DOHH2 (cell line): ENCODE results near the gene NTMT1.

Experiments used
- H3F3A ChIP-seq: fragments of 200-600 bp; sonication (generic), shearing (Covaris generic); 2 replicates; pipeline ENCODE4 v1.6.0; 2016; ENCODE audit warnings: antibody characterized with exemption, mild to moderate bottlenecking; ENCODE audit not compliant: control insufficient read depth, insufficient read depth
- H3K27ac ChIP-seq: fragments of 200-600 bp; sonication (generic); 2 replicates; pipeline ENCODE4 v1.5.1; 2014; ENCODE audit warnings: low read depth, mild to moderate bottlenecking, low read length, moderate library complexity
- H3K27me3 ChIP-seq: fragments of 200-600 bp; sonication (generic); 2 replicates; pipeline ENCODE4 v1.6.1; 2014; ENCODE audit warnings: mild to moderate bottlenecking, low read length, mixed read lengths; ENCODE audit not compliant: control insufficient read depth
- H3K36me3 ChIP-seq: fragments of 200-600 bp; sonication (generic); 2 replicates; pipeline ENCODE4 v1.6.1; 2014; ENCODE audit warnings: mild to moderate bottlenecking, low read length, moderate library complexity, mixed read lengths; ENCODE audit not compliant: control insufficient read depth
- H3K4me1 ChIP-seq: fragments of 200-600 bp; sonication (generic); 2 replicates; pipeline ENCODE4 v1.6.1; 2014; ENCODE audit warnings: mild to moderate bottlenecking, low read length, mixed read lengths; ENCODE audit not compliant: control insufficient read depth
- H3K4me2 ChIP-seq: fragments of 200-600 bp; sonication (generic); 2 replicates; pipeline ENCODE4 v1.6.0; 2014; ENCODE audit warnings: mild to moderate bottlenecking, low read length, moderate library complexity
- H3K4me3 ChIP-seq: fragments of 200-600 bp; sonication (generic); 2 replicates; pipeline ENCODE4 v1.5.1; 2014; ENCODE audit warnings: mild to moderate bottlenecking, low read length, mixed read lengths
- H3K79me2 ChIP-seq: fragments of 200-600 bp; sonication (generic); 2 replicates; pipeline ENCODE4 v1.6.1; 2014; ENCODE audit warnings: mild to moderate bottlenecking, low read length, mixed read lengths; ENCODE audit not compliant: control insufficient read depth
- H3K9me2 ChIP-seq: fragments of 200-600 bp; sonication (generic); replicated peaks from 2 replicates; pipeline ENCODE4 v1.6.1; 2014; ENCODE audit warnings: mild to moderate bottlenecking, low read length, mixed read lengths; ENCODE audit not compliant: control insufficient read depth
- H3K9me3 ChIP-seq: fragments of 200-600 bp; sonication (generic); 2 replicates; pipeline ENCODE4 v1.6.1; 2014; ENCODE audit warnings: antibody characterized with exemption, low read length, mixed read lengths; ENCODE audit not compliant: control insufficient read depth, insufficient read depth
- H4K20me1 ChIP-seq: fragments of 200-600 bp; sonication (generic); 2 replicates; pipeline ENCODE4 v1.6.0; 2014; ENCODE audit warnings: low read depth, mild to moderate bottlenecking, antibody characterized with exemption, low read length, moderate library complexity; ENCODE audit not compliant: control insufficient read depth, insufficient read depth
- CTCF ChIP-seq: fragments of 200-600 bp; sonication (generic); IDR thresholded peaks from one replicate; pipeline ENCODE4 v1.5.1; 2014; ENCODE audit warnings: antibody characterized with exemption, mild to moderate bottlenecking, low read depth, low read length; ENCODE audit not compliant: poor library complexity, severe bottlenecking
- EZH2phosphoT487 ChIP-seq: fragments of 200-600 bp; sonication (generic); IDR thresholded peaks from 2 replicates; pipeline ENCODE4 v1.6.1; 2017; ENCODE audit warnings: borderline replicate concordance, mild to moderate bottlenecking, antibody characterized with exemption, low read length, moderate library complexity, mixed read lengths

Gene NTMT1

GRCh38 chr9:129613520-129614175 lies 12.3 kb upstream of the NTMT1 start:
- Histone ChIP-seq H3K27me3 (peaks cover 23% of the 10 kb centered on the region), H4K20me1 (no peaks in the 10 kb centered on the region), H3K9me3 (no peaks in the 10 kb centered on the region), H3K4me2 (no peak overlapping the region), H3K9me2 (no peaks in the 10 kb centered on the region), H3K36me3 (no peaks in the 10 kb centered on the region), H3K79me2 (no peaks in the 10 kb centered on the region), H3K4me3 (no peak overlapping the region), H3K27ac (no peak overlapping the region), H3K4me1 (peaks cover 13% of the 10 kb centered on the region), H3F3A (no peaks in the 10 kb centered on the region)
- no peak for TF ChIP-seq CTCF
- no peak for TF ChIP-seq EZH2phosphoT487

GRCh38 chr9:129614932-129615331 lies 11.0 kb upstream of the NTMT1 start:
- Histone ChIP-seq H3K4me2 (no peak overlapping the region), H3K4me3 (no peak overlapping the region), H3K27me3 (peaks cover 26% of the 10 kb centered on the region), H3K9me2 (no peaks in the 10 kb centered on the region), H3K36me3 (no peaks in the 10 kb centered on the region), H4K20me1 (no peaks in the 10 kb centered on the region), H3K4me1 (peaks cover 8% of the 10 kb centered on the region), H3K27ac (no peak overlapping the region), H3K79me2 (no peaks in the 10 kb centered on the region), H3F3A (no peaks in the 10 kb centered on the region), H3K9me3 (no peaks in the 10 kb centered on the region)
- TF ChIP-seq CTCF = no peak

GRCh38 chr9:129615407-129616285 lies 10.3 kb upstream of the NTMT1 start:
- no peaks in the 10 kb centered on the region for H4K20me1 ChIP-seq
- H3K27ac ChIP-seq = no peak overlapping the region
- no peaks in the 10 kb centered on the region for H3K36me3 ChIP-seq
- no peaks in the 10 kb centered on the region for H3F3A ChIP-seq
- no peak overlapping the region for H3K4me2 ChIP-seq
- no peak overlapping the region for H3K4me3 ChIP-seq
- TF ChIP-seq CTCF = no peak
- no peaks in the 10 kb centered on the region for H3K9me3 ChIP-seq
- peaks cover 7% of the 10 kb centered on the region for H3K4me1 ChIP-seq
- peaks cover 31% of the 10 kb centered on the region for H3K27me3 ChIP-seq
- H3K79me2 ChIP-seq = no peaks in the 10 kb centered on the region
- no peaks in the 10 kb centered on the region for H3K9me2 ChIP-seq
